ENCODE measurements around the gene PKNOX2.

The PKNOX2 gene

DNA sequence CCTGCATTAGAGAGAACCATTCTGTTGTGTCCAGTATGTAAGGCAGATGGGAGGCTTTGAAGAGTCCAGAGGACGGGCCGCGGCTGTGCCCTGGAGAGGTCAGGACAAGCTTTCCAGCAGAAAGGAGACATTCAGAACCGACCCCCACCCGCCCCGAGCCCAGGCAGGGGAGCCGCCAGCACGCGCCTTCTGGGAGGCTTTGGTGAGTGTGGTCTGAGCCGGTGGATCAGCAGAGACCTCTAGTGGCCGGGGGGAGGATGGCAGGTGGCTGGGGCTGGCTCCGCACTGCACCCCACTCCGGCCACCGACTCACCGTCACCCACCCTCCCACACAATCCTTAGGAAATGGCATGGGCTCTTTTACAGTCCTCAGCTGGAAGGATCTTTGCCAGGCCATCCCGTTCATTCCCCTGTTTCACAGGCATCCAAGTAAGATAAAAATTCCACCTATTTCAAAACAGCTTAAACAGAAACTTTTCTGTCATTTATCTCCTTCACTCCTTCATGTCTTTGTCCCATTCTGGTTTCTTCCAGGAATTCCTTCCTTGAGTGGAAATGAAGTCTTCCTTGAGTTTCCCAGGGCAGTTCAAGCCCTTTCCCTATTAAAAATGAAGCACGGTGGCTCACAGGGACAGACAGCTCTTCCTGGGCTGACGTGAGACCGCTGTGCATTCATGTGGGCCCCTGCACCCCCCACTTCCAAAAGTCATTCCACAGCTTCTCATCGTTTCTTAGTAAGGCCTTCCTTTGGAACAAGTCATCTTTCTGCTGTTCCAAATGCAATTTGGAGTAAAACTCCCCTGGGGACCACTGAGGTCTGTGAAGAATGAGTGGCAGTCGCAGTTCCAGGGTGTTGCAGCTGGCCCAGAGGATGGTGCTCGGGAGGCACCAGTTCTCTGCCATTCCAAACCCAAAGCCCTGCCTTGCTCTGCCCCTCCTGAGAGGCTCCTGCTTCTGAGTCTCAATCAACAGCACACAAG is 240.6 kb downstream of the PKNOX2 start:
- no peak for DNase-seq (ENCODE audit: low read depth, low spot score)

DNA sequence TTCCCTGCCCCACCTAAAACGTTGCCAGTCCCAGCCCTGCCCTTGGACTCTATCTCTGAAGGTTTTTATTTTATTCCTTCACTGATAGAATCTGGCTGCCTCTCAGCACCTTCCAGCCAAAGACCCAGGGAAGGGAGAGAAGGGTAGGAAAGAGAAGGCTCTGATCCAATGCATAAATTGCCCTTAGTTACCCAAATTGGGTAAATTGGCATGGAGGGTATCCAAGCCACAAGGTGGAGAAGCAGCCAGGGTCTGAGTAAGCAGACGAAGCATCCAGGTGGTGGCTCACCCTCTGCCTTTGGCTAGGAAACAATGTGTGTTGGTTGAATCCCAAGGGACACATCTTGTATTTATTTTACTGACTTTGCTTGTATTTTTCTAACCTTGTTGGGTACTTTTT is 242.5 kb downstream of the PKNOX2 start:
- no peak for DNase-seq (ENCODE audit: low read depth, low spot score)

DNA sequence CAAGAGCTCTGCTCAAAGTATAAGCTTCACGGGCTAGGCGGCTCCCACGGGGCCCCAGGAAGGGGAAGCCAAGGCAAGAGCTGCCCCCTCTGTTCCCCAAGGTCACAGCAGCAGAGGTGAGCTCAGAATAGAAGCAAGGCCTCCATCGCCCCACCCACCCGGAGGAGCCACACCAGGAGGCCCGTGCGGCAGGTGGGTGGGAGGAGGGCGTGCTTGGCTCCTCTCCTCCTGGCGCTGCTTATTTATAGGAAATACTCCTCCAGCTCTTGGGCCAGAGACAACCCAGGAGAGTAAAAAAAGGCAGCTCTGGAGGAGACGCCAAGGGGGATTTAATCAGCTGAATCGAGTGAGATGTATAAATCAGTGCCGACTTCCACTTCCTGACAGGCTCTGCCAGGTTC is 243.8 kb downstream of the PKNOX2 start:
- no peak for DNase-seq (ENCODE audit: low read depth, low spot score)

DNA sequence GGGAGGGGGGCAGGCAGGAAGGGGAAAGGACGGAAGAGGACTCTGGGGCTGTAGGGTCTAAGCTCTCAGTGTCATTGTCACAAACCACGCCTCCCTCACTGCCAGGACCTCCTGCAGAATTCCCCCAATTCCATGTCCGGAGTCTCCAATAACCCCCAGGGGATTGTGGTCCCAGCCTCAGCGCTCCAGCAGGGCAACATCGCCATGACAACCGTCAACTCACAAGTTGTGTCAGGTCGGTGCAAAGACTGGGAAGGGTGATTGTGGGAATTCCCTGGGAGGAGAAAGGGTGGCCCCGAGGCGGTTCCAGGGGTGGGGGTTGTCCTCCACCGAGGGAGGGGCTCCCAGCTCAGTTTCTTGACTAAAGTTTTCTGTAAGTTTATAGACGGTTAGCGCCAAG is 245.5 kb downstream of the PKNOX2 start:
- no peak for DNase-seq (ENCODE audit: low read depth, low spot score)

GRCh38 chr11:125412177-125412496 is 247.6 kb downstream of the PKNOX2 start:
- no peak for DNase-seq (ENCODE audit: low read depth, low spot score)

GRCh38 chr11:125412509-125412908 is 248.0 kb downstream of the PKNOX2 start:
- DNase-seq (ENCODE audit: low read depth, low spot score): no peak

DNA sequence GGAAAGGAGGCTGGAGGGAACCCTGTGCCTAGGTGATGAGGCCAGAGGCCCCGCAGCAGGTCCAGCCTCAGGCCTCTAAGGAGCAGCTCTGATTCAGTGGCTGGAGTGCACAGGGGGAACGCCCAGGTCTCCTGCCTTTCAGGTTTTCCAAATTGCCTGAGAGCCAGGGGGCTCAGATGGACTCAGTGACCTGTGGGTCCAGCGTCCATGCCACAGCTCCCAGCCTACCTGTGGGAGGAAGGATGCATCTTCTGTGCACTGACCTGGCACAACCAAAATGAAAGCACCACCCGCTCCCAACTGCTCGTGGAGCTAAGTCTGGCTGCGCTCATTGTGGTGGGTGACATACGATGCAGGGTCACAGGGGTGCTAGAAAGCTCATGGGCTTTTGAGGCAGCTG is 248.7 kb downstream of the PKNOX2 start:
- DNase-seq (ENCODE audit: low read depth, low spot score): no peak

DNA sequence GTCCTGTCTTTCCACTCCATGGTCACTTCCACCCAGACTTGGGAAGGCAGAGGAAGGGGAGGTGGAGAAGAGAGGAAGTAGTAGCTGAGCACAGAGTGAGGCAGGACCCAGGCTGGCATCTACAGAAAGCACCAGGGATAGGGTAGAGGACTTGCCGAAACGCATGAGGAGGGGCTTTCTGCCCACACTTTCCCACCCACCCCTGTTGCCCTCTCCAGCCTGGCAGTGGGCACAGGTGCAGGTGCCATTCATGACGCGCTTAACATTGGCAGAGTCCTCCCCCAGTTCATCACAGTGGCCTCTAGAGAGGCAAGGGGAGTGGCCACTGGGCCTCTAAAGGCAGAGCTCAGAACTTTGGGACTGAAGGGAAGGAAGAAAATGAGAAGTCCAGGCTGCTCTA is 249.6 kb downstream of the PKNOX2 start:
- no peak for DNase-seq (ENCODE audit: low read depth, low spot score)

DNA sequence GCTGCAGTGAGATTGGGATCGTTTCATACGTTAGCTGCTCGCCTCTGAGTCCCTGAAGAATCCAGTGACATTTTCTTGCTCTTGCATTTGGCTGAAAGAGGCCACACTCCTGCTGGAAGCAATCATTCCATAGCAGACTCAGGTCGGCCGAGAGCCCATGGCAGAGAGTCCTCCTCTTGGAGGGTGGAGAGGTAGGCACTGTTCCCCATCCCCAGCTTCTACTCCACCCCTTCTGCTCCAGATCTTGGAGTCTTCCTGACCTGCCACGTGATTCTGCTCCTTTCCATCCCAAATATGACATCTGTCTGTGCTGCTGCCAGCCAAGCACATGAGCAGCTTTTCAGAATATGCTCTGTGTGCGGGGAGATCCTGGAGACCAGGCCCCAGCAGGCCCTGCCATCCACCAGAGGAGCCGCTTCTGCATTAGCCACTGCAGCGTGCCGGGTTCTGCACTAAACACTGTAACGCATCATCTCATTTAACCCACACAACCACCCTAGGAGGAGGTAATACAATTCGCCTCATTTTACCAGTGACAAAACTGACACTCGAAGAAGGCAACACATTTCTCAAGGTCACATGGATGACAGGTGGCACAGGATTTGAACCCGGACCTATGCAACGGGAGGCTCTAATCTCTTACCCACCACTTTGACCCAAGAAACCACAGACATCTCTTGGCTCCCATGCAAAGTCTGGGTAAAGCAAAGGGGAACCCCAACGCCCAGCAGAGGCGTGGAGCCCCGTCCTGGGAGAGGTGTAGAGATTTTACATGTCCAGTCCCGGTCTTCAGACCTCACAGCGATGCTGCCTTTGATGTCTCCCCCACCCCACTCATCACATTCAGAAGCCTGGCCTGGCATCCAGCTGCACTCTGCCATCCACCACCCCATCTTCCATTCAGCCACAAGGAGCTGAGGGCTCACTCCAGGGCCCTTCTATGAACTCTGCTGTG is 252.7 kb downstream of the PKNOX2 start:
- no peak for DNase-seq (ENCODE audit: low read depth, low spot score)

DNA sequence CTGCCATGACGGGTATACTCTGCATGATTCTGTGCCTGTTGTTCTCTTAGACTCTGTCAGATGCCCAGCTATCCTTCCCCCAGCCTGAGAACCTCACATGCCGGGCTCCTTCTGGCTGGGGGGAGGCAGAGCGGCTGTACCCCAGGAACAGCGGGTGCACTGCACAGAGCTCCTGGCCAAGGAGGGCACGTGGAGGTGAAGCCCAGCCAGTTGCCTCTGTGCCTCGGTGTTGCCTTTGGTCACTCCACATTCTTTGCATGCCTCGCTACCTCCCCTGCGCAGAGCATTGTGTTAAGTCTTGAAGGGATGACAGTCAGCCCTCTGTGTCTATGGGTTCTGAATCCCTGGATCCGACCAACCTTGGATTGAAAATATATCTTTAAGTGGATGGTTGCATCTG is 253.8 kb downstream of the PKNOX2 start:
- no peak for DNase-seq (ENCODE audit: low read depth, low spot score)

- no peak for DNase-seq (ENCODE audit: low read depth, low spot score)
These were observed 258.1 kb downstream of the PKNOX2 start for GRCh38 chr11:125422681-125423080.

- no peak for DNase-seq (ENCODE audit: low read depth, low spot score)
These were observed 258.8 kb downstream of the PKNOX2 start for GRCh38 chr11:125423247-125423849.

- DNase-seq (ENCODE audit: low read depth, low spot score): no peak
These were observed 261.1 kb downstream of the PKNOX2 start for GRCh38 chr11:125425601-125426000.

- no peak for DNase-seq (ENCODE audit: low read depth, low spot score)
These were observed 262.4 kb downstream of the PKNOX2 start for GRCh38 chr11:125426818-125427528.

GRCh38 chr11:125428486-125429173 is 264.1 kb downstream of the PKNOX2 start:
- DNase-seq (ENCODE audit: low read depth, low spot score): no peak

- DNase-seq (ENCODE audit: low read depth, low spot score): no peak
These were observed 264.7 kb downstream of the PKNOX2 start for GRCh38 chr11:125429174-125429707.

- DNase-seq (ENCODE audit: low read depth, low spot score): no peak
These were observed 265.5 kb downstream of the PKNOX2 start for GRCh38 chr11:125429807-125430678.

DNA sequence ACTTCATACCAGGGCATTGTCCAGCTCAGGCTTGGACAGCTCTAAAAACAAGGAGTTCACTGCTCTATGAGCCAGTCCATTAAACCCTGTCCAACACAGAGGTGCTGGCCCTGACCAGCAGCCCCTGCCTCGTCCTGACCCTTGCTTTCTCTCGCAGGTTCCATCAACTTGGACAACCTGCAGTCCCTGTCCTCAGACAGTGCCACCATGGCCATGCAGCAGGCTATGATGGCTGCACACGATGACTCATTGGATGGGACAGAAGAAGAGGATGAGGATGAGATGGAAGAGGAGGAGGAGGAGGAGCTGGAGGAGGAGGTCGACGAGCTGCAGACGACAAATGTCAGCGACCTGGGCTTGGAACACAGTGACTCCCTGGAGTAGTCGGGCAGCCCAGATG is 266.5 kb downstream of the PKNOX2 start:
- DNase-seq (ENCODE audit: low read depth, low spot score): no peak

- no peak for DNase-seq (ENCODE audit: low read depth, low spot score)
These were observed 266.9 kb downstream of the PKNOX2 start for GRCh38 chr11:125431481-125431880.
